Body of pancreas (tissue), 4 donors: ENCODE results near the gene TAF15. TPM values are rescaled to one million over a fixed set of nuclear protein-coding genes. Genes with fewer than 3 reads are reported as not detected.

Experiments used
- ATAC-seq: fragments of 150-250 bp; one replicate; pipeline ENCODE4 v1.9.1; 2016
- DNase-seq, 4 donors: peaks; one replicate each; pipeline ENCODE4 v3.0.0-alpha.2; 2019
- H3K27ac ChIP-seq, 4 donors: fragments of 200-600 bp; sonication (generic); 1 replicate in 3 of 4; 2 replicates in 1 of 4; pipeline versions ENCODE4 v1.5.1 to v1.6.1; 2016 to 2019; ENCODE audit warnings: mild to moderate bottlenecking in 1 of 4, mixed read lengths in 1 of 4, moderate library complexity in 1 of 4
- H3K27me3 ChIP-seq, 2 donors: fragments of 200-600 bp; sonication (generic); one replicate each; pipeline ENCODE4 v1.6.0; 2016; ENCODE audit warnings: mild to moderate bottlenecking in 1 of 2
- H3K36me3 ChIP-seq, 2 donors: fragments of 200-600 bp; sonication (generic); replicated peaks in 1 of 2; 2 replicates each; pipeline ENCODE4 v1.5.1; 2016; ENCODE audit warnings: low read depth in 2 of 2; ENCODE audit not compliant: insufficient read depth in 1 of 2
- H3K4me1 ChIP-seq: fragments of 200-600 bp; sonication (generic); one replicate; pipeline ENCODE4 v1.6.0; 2016
- H3K4me3 ChIP-seq, 2 donors: fragments of 200-600 bp; sonication (generic); 1 replicate in 1 of 2; 2 replicates in 1 of 2; pipeline ENCODE4 v1.5.1; 2016 to 2019
- H3K9me3 ChIP-seq, 3 donors: fragments of 200-600 bp; sonication (generic); 1 replicate in 2 of 3; 2 replicates in 1 of 3; pipeline ENCODE4 v1.5.1; 2016
- POLR2A ChIP-seq, 3 donors: fragments of 450-650 bp; IDR thresholded peaks; one replicate each; pipeline ENCODE4 v1.6.1; 2016; ENCODE audit warnings: antibody characterized with exemption in 3 of 3, mild to moderate bottlenecking in 2 of 3
- WGBS, 2 donors: methylation state at CpG; one replicate each; pipeline ENCODE4 v1.1.5; 2017; 5-methylcytosine and 5-hydroxymethylcytosine counted together
- intact Hi-C: fragments of 100-400 bp; cut with DNase I; formaldehyde crosslinking; loops from one replicate; pipeline ENCODE4 v1.15.1; 2023
- total RNA-seq, 2 donors: library from RNA; depleted of rRNA; stranded (reverse); fragments of >200 nt; gene quantifications; one replicate each; pipeline ENCODE4 v1.1.0, GENCODE V29; 2016
- TF ChIP-seq, protein P1 (sequence below), 7 experiments: fragments of 450-650 bp in 4 of 7; fragments of 200-600 bp in 3 of 7; sonication (generic) in 3 of 7; IDR thresholded peaks; one replicate each; pipeline ENCODE4 v1.5.1; 2016 to 2019; ENCODE audit warnings: antibody characterized with exemption in 7 of 7

TAF15 gene
- total RNA-seq, 2 donors from 2014 or later, result 47.7 to 51.1 TPM

DNA sequence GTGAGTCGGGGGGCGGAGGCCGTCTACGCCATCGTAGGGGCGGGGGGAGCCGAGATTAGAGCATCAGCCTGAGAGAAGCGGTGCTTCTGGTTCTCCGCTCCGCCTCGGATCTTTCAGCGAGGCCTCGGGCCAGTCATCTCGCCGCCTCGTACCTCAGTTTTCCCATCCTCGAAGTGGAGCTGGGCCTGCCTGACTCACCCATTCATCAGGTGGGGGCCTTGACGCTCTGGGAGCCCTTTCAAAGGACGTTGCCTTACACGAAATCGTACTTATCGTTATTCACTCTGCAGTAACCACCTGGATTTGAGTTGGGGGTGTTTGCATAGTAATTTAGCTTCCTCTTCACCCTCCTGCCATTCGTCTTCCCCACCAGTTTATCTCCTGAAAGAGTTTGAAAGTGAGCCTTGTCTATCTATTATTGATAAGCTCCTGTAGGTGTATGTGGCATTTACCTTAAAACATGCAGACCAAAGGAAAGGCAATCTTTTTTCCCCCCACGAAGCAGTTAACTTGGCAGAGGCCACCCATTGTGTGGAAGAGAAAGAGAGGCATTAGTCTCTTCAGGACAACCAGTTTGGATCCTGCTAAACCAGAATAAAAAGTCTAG lies 674 bp downstream of the TAF15 start:
- ATAC-seq (peak; percentile 3), DNase-seq (no peak)
- Histone ChIP-seq H3K4me1 (peaks cover 26% of the 10 kb centered on the region), H3K27me3 (no peaks in the 10 kb centered on the region), H3K4me3 (peak overlapping the region; percentile 84 to 93), H3K9me3 (no peaks in the 10 kb centered on the region), H3K27ac (peak overlapping the region; percentile 87 to 98 (median 94)), H3K36me3 (no peaks in the 10 kb centered on the region)
- intact Hi-C loops, result loop anchor here (5.0 kb wide), 1 partner anchor 43 kb away; no protein-coding TSS in a partner anchor
- TF ChIP-seq, protein P1, sequence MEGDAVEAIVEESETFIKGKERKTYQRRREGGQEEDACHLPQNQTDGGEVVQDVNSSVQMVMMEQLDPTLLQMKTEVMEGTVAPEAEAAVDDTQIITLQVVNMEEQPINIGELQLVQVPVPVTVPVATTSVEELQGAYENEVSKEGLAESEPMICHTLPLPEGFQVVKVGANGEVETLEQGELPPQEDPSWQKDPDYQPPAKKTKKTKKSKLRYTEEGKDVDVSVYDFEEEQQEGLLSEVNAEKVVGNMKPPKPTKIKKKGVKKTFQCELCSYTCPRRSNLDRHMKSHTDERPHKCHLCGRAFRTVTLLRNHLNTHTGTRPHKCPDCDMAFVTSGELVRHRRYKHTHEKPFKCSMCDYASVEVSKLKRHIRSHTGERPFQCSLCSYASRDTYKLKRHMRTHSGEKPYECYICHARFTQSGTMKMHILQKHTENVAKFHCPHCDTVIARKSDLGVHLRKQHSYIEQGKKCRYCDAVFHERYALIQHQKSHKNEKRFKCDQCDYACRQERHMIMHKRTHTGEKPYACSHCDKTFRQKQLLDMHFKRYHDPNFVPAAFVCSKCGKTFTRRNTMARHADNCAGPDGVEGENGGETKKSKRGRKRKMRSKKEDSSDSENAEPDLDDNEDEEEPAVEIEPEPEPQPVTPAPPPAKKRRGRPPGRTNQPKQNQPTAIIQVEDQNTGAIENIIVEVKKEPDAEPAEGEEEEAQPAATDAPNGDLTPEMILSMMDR (IDR thresholded peaks at IDR 0.05), result no peak
- 0 to 1% methylated on average over 7 to 24 of the region's 24 CpGs for WGBS, 2 donors

DNA sequence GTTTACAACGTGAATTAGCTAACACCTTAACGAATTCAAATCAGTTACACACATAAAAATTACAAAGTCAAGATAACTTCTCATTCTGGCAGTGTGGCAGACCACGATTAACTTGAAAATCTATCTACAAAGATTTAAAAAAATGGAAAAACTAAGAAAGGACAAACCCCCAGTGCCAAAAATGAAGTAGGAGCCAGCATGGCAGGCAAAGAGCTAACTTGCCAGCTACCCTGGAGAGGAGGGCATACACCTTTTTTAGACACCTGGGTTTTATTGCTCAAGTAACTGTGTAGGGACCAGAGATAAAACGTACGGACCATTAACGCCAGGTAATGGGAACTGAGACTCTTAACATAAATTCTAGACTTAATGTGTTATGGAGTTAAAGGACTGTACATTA lies 2.5 kb downstream of the TAF15 start:
- intact Hi-C loops, result no loop called here
- no peak overlapping the region for H3K27ac ChIP-seq
- no peaks in the 10 kb centered on the region for H3K27me3 ChIP-seq
- no peak for DNase-seq
- no peak for TF ChIP-seq POLR2A (IDR thresholded peaks at IDR 0.05)
- TF ChIP-seq, protein P1 (IDR thresholded peaks at IDR 0.05), result no peak
- no peaks in the 10 kb centered on the region for H3K9me3 ChIP-seq
- H3K4me3 ChIP-seq, result no peak overlapping the region
- H3K4me1 ChIP-seq, result peaks cover 33% of the 10 kb centered on the region
- 70 to 77% methylated on average over 6 of the region's 6 CpGs for WGBS, 2 donors
- no peaks in the 10 kb centered on the region for H3K36me3 ChIP-seq
- ATAC-seq, result no peak

DNA sequence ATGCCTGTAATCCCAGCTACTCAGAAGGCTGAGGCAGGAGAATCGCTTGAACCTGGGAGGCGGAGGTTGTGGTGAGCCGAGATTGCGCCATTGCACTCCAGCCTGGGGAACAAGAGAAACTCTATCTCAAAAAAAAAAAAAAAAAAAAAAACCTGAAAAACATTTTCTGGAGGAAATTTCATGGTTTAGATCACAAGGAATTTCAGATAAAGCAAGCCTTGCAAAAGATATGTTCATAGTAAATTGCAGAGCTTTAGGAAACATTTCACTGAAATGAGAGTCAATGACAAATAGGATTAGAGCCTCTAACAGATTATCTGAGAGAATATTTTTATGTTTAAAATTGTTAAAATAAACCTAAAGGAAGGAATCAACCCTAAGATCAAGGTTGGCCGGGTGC lies 3.2 kb downstream of the TAF15 start:
- WGBS, 2 donors, result 86 to 88% methylated on average over 5 of the region's 5 CpGs
- no peak for ATAC-seq
- TF ChIP-seq, protein P1 (IDR thresholded peaks at IDR 0.05), result no peak
- no peak for TF ChIP-seq POLR2A (IDR thresholded peaks at IDR 0.05)

DNA sequence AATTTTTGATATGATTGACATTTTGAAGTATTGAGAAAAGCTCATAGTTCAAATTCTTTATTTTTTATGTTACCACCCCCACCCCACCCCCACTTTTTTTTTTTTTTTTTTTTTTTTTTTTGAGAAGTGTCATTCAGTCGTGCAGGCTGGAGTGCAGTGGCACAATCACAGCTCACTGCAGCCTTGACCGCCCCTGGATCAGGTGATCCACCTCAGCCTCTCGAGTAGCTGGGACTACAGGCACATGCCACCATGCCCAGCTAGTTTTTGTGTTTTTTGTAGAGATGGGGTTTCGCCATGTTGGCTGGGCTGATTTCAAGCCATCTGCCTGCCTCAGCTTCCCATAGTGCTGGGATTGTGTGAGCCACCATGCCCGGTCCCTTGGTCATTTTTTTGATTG lies 7.4 kb downstream of the TAF15 start:
- intact Hi-C loops, result no loop called here
- peaks cover 0 to 8% of the 10 kb centered on the region in 2 donors for H3K36me3 ChIP-seq
- DNase-seq, result no peak
- WGBS, 2 donors, result 69 to 79% methylated on average over 5 of the region's 5 CpGs
- no peaks in the 10 kb centered on the region for H3K27me3 ChIP-seq
- ATAC-seq, result no peak
- TF ChIP-seq, protein P1 (IDR thresholded peaks at IDR 0.05), result no peak
- no peak for TF ChIP-seq POLR2A (IDR thresholded peaks at IDR 0.05)
- H3K4me1 ChIP-seq, result peaks cover 14% of the 10 kb centered on the region
- H3K27ac ChIP-seq, result no peak overlapping the region
- no peak overlapping the region for H3K4me3 ChIP-seq
- no peaks in the 10 kb centered on the region for H3K9me3 ChIP-seq

More for the DNA sequence above, 3.2 kb downstream of the TAF15 start:
- H3K36me3 ChIP-seq, result no peaks in the 10 kb centered on the region
- no peaks in the 10 kb centered on the region for H3K27me3 ChIP-seq
- no peak for DNase-seq
- H3K4me1 ChIP-seq, result peaks cover 33% of the 10 kb centered on the region
- no peak overlapping the region for H3K4me3 ChIP-seq
- no peak overlapping the region for H3K27ac ChIP-seq
- H3K9me3 ChIP-seq, result no peaks in the 10 kb centered on the region
- intact Hi-C loops, result no loop called here

DNA sequence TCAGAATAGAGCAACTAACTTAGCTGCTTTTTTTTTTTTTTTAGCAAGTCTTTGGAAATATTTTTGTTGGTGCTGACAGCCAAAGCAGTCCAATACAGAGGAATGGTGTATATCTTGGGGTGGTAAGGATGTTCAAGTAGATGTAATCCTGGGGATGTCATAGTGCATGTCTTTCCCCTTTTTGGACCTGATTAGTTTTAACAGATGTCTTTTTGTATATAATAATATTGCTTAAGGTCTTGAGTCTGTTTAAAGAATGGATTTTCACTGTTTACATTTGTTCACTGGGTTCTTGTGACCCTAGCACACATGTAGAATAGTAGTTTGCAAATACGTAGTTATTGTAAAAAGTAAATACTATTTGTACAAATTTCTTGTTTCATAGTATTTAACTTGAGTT lies 7.9 kb downstream of the TAF15 start:
- no peak for TF ChIP-seq POLR2A (IDR thresholded peaks at IDR 0.05)
- TF ChIP-seq, protein P1 (IDR thresholded peaks at IDR 0.05), result no peak
- Histone ChIP-seq H3K27me3 (no peaks in the 10 kb centered on the region), H3K4me1 (peaks cover 9% of the 10 kb centered on the region), H3K9me3 (no peaks in the 10 kb centered on the region), H3K36me3 (peaks cover 0 to 8% of the 10 kb centered on the region in 2 donors), H3K27ac (no peak overlapping the region), H3K4me3 (no peak overlapping the region)
- DNase-seq (no peak), ATAC-seq (no peak)
- 44 to 60% methylated on average over 1 of the region's 1 CpG for WGBS, 2 donors
- intact Hi-C loops, result no loop called here
